Upper lobe of left lung (tissue), 6 donors: ENCODE results near the gene SKIL. TPM values are rescaled to one million over a fixed set of nuclear protein-coding genes. Genes with fewer than 3 reads are reported as not detected.
A peak's percentile ranks its signal among the peaks of the same experiment; 100 is the strongest.

ENCODE experiments used
- ATAC-seq, 2 donors: fragments of 200-7000 bp; cut with Tn5 transposase; one replicate each; pipeline ENCODE4 v1.9.1; 2022; ENCODE audit warnings: mild to moderate bottlenecking in 2 of 2, moderate library complexity in 2 of 2; ENCODE audit not compliant: low FRiP score in 2 of 2
- DNase-seq, 2 donors: peaks; one replicate each; pipeline ENCODE4 v3.0.0-alpha.2; 2019 to 2020
- H3K27ac ChIP-seq, 4 donors: fragments of 200-600 bp; sonication (generic); one replicate each; pipeline ENCODE4 v1.5.1; 2016 to 2019
- H3K27me3 ChIP-seq, 4 donors: fragments of 200-600 bp; sonication (generic); one replicate each; pipeline ENCODE4 v1.5.1; 2017 to 2019
- H3K36me3 ChIP-seq, 4 donors: fragments of 200-600 bp; sonication (generic); one replicate each; pipeline ENCODE4 v1.5.1; 2016 to 2019
- H3K4me1 ChIP-seq, 4 donors: fragments of 200-600 bp; sonication (generic); one replicate each; pipeline ENCODE4 v1.5.1; 2018 to 2019
- H3K4me3 ChIP-seq, 4 donors: fragments of 200-600 bp; sonication (generic); one replicate each; pipeline ENCODE4 v1.5.1; 2017 to 2019; ENCODE audit warnings: mild to moderate bottlenecking in 2 of 4, moderate library complexity in 1 of 4
- H3K9me3 ChIP-seq, 4 donors: fragments of 200-600 bp; sonication (generic); one replicate each; pipeline ENCODE4 v1.5.1; 2018 to 2019
- CTCF ChIP-seq, 6 experiments: fragments of 450-650 bp in 4 of 6; fragments of 200-600 bp in 2 of 6; sonication (generic) in 2 of 6; IDR thresholded peaks; one replicate each; pipeline ENCODE4 v1.5.1; 2016 to 2019; ENCODE audit warnings: antibody characterized with exemption in 6 of 6
- EP300 ChIP-seq, 4 donors: sonication (generic); formaldehyde crosslinking; IDR thresholded peaks; one replicate each; pipeline ENCODE4 v1.5.1; 2017; ENCODE audit warnings: antibody characterized with exemption in 4 of 4, control low read depth in 2 of 4
- POLR2A ChIP-seq, 4 donors: fragments of 450-650 bp; IDR thresholded peaks; one replicate each; pipeline ENCODE4 v1.5.1; 2016 to 2017; ENCODE audit warnings: antibody characterized with exemption in 4 of 4, mild to moderate bottlenecking in 2 of 4
- POLR2AphosphoS5 ChIP-seq, 2 donors: sonication (generic); formaldehyde crosslinking; IDR thresholded peaks; one replicate each; pipeline ENCODE4 v1.5.1; 2017; ENCODE audit warnings: antibody characterized with exemption in 2 of 2
- WGBS, 2 donors: methylation state at CpG; one replicate each; pipeline ENCODE4 v1.1.5; 2017 to 2018; 5-methylcytosine and 5-hydroxymethylcytosine counted together
- total RNA-seq, 6 donors: library from RNA; depleted of rRNA in 4 of 6; stranded (reverse); fragments of >200 nt in 4 of 6; gene quantifications; one replicate each; pipeline versions ENCODE4 v1.1.0 to v1.2.1, GENCODE V29; 2016 to 2021
- donor health status: DM: no; HTN: no; CAD: no; lungs with moderate emphysema.
- donor health status: DM: no; HTN: yes; CAD: no; lungs with severe emphysema.

The SKIL gene
- total RNA-seq, 6 donors from 2014 or later: 26.2 to 80.8 (median 69.3) TPM

- no peak overlapping the region for H3K27ac ChIP-seq
- H3K27me3 ChIP-seq: no peaks in the 10 kb centered on the region
- H3K36me3 ChIP-seq: no peaks in the 10 kb centered on the region
- H3K4me3 ChIP-seq: no peak overlapping the region
- H3K4me1 ChIP-seq: no peaks in the 10 kb centered on the region
- WGBS, 2 donors: 92 to 99% methylated on average over 11 to 14 of the region's 14 CpGs
- DNase-seq (peak in 1 of 2 donors; percentile 33), ATAC-seq (no peak)
- no peaks in the 10 kb centered on the region for H3K9me3 ChIP-seq
- TF ChIP-seq EP300 (IDR thresholded peaks at IDR 0.05): no peak
These were observed 74.9 kb downstream of the SKIL start for GRCh38 chr3:170432416-170432815.

DNA sequence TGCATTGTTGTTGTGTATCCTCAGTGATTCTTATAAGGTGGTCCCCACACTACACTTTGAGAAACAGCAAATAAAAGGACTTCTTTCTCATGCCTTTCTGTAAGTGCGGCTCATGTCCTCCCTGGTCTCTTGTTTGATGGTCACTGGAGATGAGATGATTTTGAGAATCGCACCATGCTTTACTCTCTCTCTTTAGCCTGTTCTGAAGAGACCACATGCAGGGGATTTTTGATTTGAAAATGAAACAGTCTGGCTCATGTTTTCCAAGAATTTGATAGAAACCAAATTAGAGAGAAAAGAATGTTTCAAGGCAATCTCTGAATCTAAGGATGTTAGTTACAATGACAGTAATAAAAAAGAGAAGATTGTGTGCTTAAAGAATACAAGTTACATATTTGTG, 79.2 kb downstream of the SKIL start:
- H3K36me3 ChIP-seq: no peaks in the 10 kb centered on the region
- no peaks in the 10 kb centered on the region for H3K9me3 ChIP-seq
- H3K4me1 ChIP-seq: no peaks in the 10 kb centered on the region
- no peak for ATAC-seq
- DNase-seq: no peak
- H3K4me3 ChIP-seq: no peak overlapping the region
- 95 to 98% methylated on average over 2 of the region's 2 CpGs for WGBS, 2 donors
- H3K27ac ChIP-seq: no peak overlapping the region
- TF ChIP-seq EP300 (IDR thresholded peaks at IDR 0.05) (no peak), POLR2A (IDR thresholded peaks at IDR 0.05) (no peak), POLR2AphosphoS5 (IDR thresholded peaks at IDR 0.05) (no peak), CTCF (IDR thresholded peaks at IDR 0.05) (no peak)
- no peaks in the 10 kb centered on the region for H3K27me3 ChIP-seq

- DNase-seq (no peak), ATAC-seq (no peak)
- Histone ChIP-seq H3K4me3 (no peak overlapping the region), H3K27me3 (no peaks in the 10 kb centered on the region), H3K36me3 (no peaks in the 10 kb centered on the region), H3K4me1 (no peaks in the 10 kb centered on the region), H3K27ac (no peak overlapping the region), H3K9me3 (no peaks in the 10 kb centered on the region)
- TF ChIP-seq POLR2AphosphoS5 (IDR thresholded peaks at IDR 0.05) (no peak), EP300 (IDR thresholded peaks at IDR 0.05) (no peak), POLR2A (IDR thresholded peaks at IDR 0.05) (no peak), CTCF (IDR thresholded peaks at IDR 0.05) (no peak)
- 91 to 95% methylated on average over 4 of the region's 4 CpGs for WGBS, 2 donors
These were observed 79.7 kb downstream of the SKIL start for GRCh38 chr3:170437176-170437575.

- ATAC-seq: no peak
- TF ChIP-seq POLR2A (IDR thresholded peaks at IDR 0.05) (no peak), POLR2AphosphoS5 (IDR thresholded peaks at IDR 0.05) (no peak), CTCF (IDR thresholded peaks at IDR 0.05) (no peak), EP300 (IDR thresholded peaks at IDR 0.05) (no peak)
- no peaks in the 10 kb centered on the region for H3K36me3 ChIP-seq
- WGBS, 2 donors: 71 to 75% methylated on average over 10 of the region's 10 CpGs
- no peak overlapping the region for H3K27ac ChIP-seq
- no peak overlapping the region for H3K4me3 ChIP-seq
- no peak for DNase-seq
- H3K9me3 ChIP-seq: no peaks in the 10 kb centered on the region
- no peaks in the 10 kb centered on the region for H3K4me1 ChIP-seq
- H3K27me3 ChIP-seq: no peaks in the 10 kb centered on the region
These were observed 80.3 kb downstream of the SKIL start for GRCh38 chr3:170437696-170438407.

- no peaks in the 10 kb centered on the region for H3K27me3 ChIP-seq
- no peak overlapping the region for H3K4me3 ChIP-seq
- no peaks in the 10 kb centered on the region for H3K4me1 ChIP-seq
- ATAC-seq: no peak
- no peak for TF ChIP-seq EP300 (IDR thresholded peaks at IDR 0.05)
- TF ChIP-seq POLR2AphosphoS5 (IDR thresholded peaks at IDR 0.05): no peak
- TF ChIP-seq POLR2A (IDR thresholded peaks at IDR 0.05): no peak
- no peak for TF ChIP-seq CTCF (IDR thresholded peaks at IDR 0.05)
- H3K36me3 ChIP-seq: no peaks in the 10 kb centered on the region
- no peak overlapping the region for H3K27ac ChIP-seq
- DNase-seq: no peak
- H3K9me3 ChIP-seq: no peaks in the 10 kb centered on the region
- WGBS, 2 donors: 91 to 94% methylated on average over 1 of the region's 1 CpG
These were observed 81.3 kb downstream of the SKIL start for GRCh38 chr3:170438836-170439235.
